Measurements from ENCODE around the gene ITK.
"Not testable (repeated sequence)": the region's sequence is repeated elsewhere in the genome, so short reads cannot be mapped to it uniquely, and the experiment has no call there.

ITK gene

DNA sequence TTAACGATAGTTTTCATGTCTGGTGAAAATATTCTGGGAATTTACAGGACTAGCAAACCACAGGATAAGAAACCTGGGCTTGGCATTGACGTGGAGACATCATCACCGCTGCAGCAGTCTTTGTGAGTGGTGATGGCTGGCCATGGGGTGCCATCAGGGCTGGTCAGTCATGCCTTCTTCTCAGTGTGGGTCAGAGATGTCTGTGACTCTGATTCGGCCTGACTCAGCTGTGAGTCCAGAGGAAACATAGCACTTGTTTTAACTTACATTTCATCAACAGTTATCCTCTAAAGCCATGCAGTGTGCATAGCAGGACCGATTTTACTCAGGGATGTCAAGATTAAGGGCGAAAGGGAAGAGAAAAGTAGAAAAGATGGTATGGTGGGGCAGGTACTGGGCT lies 52.1 kb downstream of the ITK start:
- DNase-seq (ENCODE audit: low read depth), result no peak
- H3K4me3 ChIP-seq (ENCODE audit: low read depth, low read length), result no peak overlapping the region
- TF ChIP-seq CTCF (IDR thresholded peaks at IDR 0.05; ENCODE audit: control insufficient read depth, extremely low read depth, insufficient read depth), result no peak

- no peak for TF ChIP-seq CTCF (IDR thresholded peaks at IDR 0.05; ENCODE audit: control insufficient read depth, extremely low read depth, insufficient read depth)
- H3K4me3 ChIP-seq (ENCODE audit: low read depth, low read length), result no peak overlapping the region
- no peak for DNase-seq (ENCODE audit: low read depth)
Observed at GRCh38 chr5:157233515-157233914, 52.9 kb downstream of the ITK start.

- H3K4me3 ChIP-seq (ENCODE audit: low read depth, low read length), result no peak overlapping the region
Observed at GRCh38 chr5:157236423-157236822, 55.8 kb downstream of the ITK start.

GRCh38 chr5:157241483-157241882 lies 60.8 kb downstream of the ITK start:
- no peak for TF ChIP-seq CTCF (IDR thresholded peaks at IDR 0.05; ENCODE audit: control insufficient read depth, extremely low read depth, insufficient read depth)
- no peak overlapping the region for H3K4me3 ChIP-seq (ENCODE audit: low read depth, low read length)
- DNase-seq (ENCODE audit: low read depth), result no peak

More at GRCh38 chr5:157236423-157236822, 55.8 kb downstream of the ITK start:
- DNase-seq (ENCODE audit: low read depth), result no peak
- no peak for TF ChIP-seq CTCF (IDR thresholded peaks at IDR 0.05; ENCODE audit: control insufficient read depth, extremely low read depth, insufficient read depth)

GRCh38 chr5:157244704-157245103 lies 64.1 kb downstream of the ITK start:
- H3K4me3 ChIP-seq (ENCODE audit: low read depth, low read length); DNase-seq (ENCODE audit: low read depth): not testable (repeated sequence)

DNA sequence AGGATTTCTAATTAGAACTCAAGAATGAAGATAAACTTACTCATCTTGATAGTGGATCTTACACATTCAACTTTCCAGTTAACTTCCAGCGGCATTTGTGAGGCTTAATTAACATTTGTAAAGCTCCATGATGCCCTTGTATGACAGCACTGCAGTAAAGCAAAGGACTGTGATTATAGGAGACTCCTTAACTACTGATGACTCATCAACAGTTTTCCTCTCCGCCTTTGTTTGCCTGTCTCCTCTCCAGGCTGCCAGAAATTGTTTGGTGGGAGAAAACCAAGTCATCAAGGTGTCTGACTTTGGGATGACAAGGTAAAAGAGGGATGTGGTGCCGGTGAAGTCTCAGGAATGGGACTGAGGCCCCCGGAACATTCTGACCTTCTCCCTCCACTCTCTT lies 64.8 kb downstream of the ITK start:
- no peak for DNase-seq (ENCODE audit: low read depth)
- no peak overlapping the region for H3K4me3 ChIP-seq (ENCODE audit: low read depth, low read length)
- no peak for TF ChIP-seq CTCF (IDR thresholded peaks at IDR 0.05; ENCODE audit: control insufficient read depth, extremely low read depth, insufficient read depth)

DNA sequence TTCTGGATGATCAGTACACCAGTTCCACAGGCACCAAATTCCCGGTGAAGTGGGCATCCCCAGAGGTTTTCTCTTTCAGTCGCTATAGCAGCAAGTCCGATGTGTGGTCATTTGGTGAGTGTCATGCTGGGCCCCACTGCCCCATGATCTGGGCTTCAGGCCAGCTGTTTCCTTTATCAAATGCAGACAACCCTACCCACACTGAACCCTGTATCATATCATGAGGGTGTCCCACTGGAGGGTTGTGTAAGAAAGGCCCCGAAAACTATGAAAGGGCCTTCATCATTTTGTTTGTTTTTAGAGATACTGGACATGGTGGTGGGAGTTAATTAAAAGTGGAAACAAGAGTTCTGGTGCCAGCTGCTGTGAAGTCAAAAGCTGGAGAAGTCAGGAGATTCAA lies 65.2 kb downstream of the ITK start:
- no peak for DNase-seq (ENCODE audit: low read depth)
- no peak for TF ChIP-seq CTCF (IDR thresholded peaks at IDR 0.05; ENCODE audit: control insufficient read depth, extremely low read depth, insufficient read depth)
- no peak overlapping the region for H3K4me3 ChIP-seq (ENCODE audit: low read depth, low read length)

GRCh38 chr5:157247267-157247666 lies 66.6 kb downstream of the ITK start:
- H3K4me3 ChIP-seq (ENCODE audit: low read depth, low read length), result no peak overlapping the region
- TF ChIP-seq CTCF (IDR thresholded peaks at IDR 0.05; ENCODE audit: control insufficient read depth, extremely low read depth, insufficient read depth), result no peak
- no peak for DNase-seq (ENCODE audit: low read depth)
